Spinal cord (tissue), 10 donors: ENCODE results near the gene AIG1. TPM values are rescaled to one million over a fixed set of nuclear protein-coding genes. Genes with fewer than 3 reads are reported as not detected.

Experiments
- DNase-seq, 6 donors: peaks; one replicate each; pipeline versions ENCODE4 v3.0.0 to v3.0.0-alpha.2; 2013 to 2015; ENCODE audit warnings: low spot score in 6 of 6, low read depth in 4 of 6
- H3K27ac ChIP-seq: one replicate; pipeline ENCODE4 v1.5.1; 2013; ENCODE audit warnings: low read depth, low read length, control low read depth
- H3K27me3 ChIP-seq: one replicate; pipeline ENCODE4 v1.6.1; 2013; ENCODE audit warnings: low read length; ENCODE audit not compliant: control insufficient read depth, insufficient read depth
- H3K36me3 ChIP-seq: one replicate; pipeline ENCODE4 v1.6.1; 2013; ENCODE audit warnings: low read length; ENCODE audit not compliant: control insufficient read depth, insufficient read depth
- H3K4me1 ChIP-seq: one replicate; pipeline ENCODE4 v1.6.1; 2013; ENCODE audit warnings: low read length; ENCODE audit not compliant: control insufficient read depth, insufficient read depth
- H3K4me3 ChIP-seq: one replicate; pipeline ENCODE4 v1.5.1; 2013; ENCODE audit warnings: low read depth, low read length, control low read depth
- H3K9me3 ChIP-seq: one replicate; pipeline ENCODE4 v1.6.1; 2013; ENCODE audit warnings: low read length; ENCODE audit not compliant: control insufficient read depth, insufficient read depth
- WGBS: methylation state at CpG from one replicate; pipeline ENCODE4 v1.1.5; 2013; ENCODE audit warnings: missing lambda C conversion rate; ENCODE audit not compliant: insufficient coverage; 5-methylcytosine and 5-hydroxymethylcytosine counted together
- polyA plus RNA-seq, 2 donors: library from polyadenylated mRNA; unstranded; fragments of 120-200 nt; gene quantifications; one replicate each; pipeline ENCODE4 v1.2.1, GENCODE V29; 2013; ENCODE audit not compliant: insufficient read length in 2 of 2
- total RNA-seq, 2 donors: library from RNA; depleted of rRNA in 1 of 2; stranded (reverse); fragments of 120-200 nt in 1 of 2; fragments of >200 nt in 1 of 2; gene quantifications; one replicate each; pipeline versions ENCODE4 v1.2.3 to v1.2.4, GENCODE V29; 2013 to 2014
- donor health status: healthy.

The AIG1 gene
- total and polyA plus RNA-seq, 4 donors, result 56.5 to 72.6 (median 70.3) TPM

- Histone ChIP-seq H3K9me3 (no peaks in the 10 kb centered on the region), H3K27ac (no peak overlapping the region), H3K27me3 (no peaks in the 10 kb centered on the region), H3K36me3 (no peaks in the 10 kb centered on the region), H3K4me3 (no peak overlapping the region), H3K4me1 (peaks cover 3% of the 10 kb centered on the region)
- 72% methylated on average over 10 of the region's 10 CpGs for WGBS
- DNase-seq, result no peak
These were observed 134.7 kb downstream of the AIG1 start for GRCh38 chr6:143195349-143195845.

- H3K36me3 ChIP-seq, result no peaks in the 10 kb centered on the region
- no peaks in the 10 kb centered on the region for H3K27me3 ChIP-seq
- 20% methylated on average over 2 of the region's 5 CpGs for WGBS
- no peak overlapping the region for H3K4me3 ChIP-seq
- peak in 3 of 6 donors; percentile 23 to 77 (median 48) for DNase-seq
- no peaks in the 10 kb centered on the region for H3K9me3 ChIP-seq
- H3K27ac ChIP-seq, result no peak overlapping the region
- peaks cover 3% of the 10 kb centered on the region for H3K4me1 ChIP-seq
These were observed 136.0 kb downstream of the AIG1 start for GRCh38 chr6:143196525-143197225.

GRCh38 chr6:143197377-143197776, 136.7 kb downstream of the AIG1 start:
- no peaks in the 10 kb centered on the region for H3K27me3 ChIP-seq
- H3K27ac ChIP-seq, result no peak overlapping the region
- peaks cover 3% of the 10 kb centered on the region for H3K4me1 ChIP-seq
- H3K36me3 ChIP-seq, result no peaks in the 10 kb centered on the region
- no peak overlapping the region for H3K4me3 ChIP-seq
- no peak for DNase-seq
- no peaks in the 10 kb centered on the region for H3K9me3 ChIP-seq

GRCh38 chr6:143198312-143198711, 137.6 kb downstream of the AIG1 start:
- Histone ChIP-seq H3K27ac (no peak overlapping the region), H3K27me3 (no peaks in the 10 kb centered on the region), H3K4me3 (no peak overlapping the region), H3K4me1 (peaks cover 3% of the 10 kb centered on the region), H3K9me3 (no peaks in the 10 kb centered on the region), H3K36me3 (no peaks in the 10 kb centered on the region)
- WGBS, result no CpG with 5 or more reads among the region's 5 CpGs
- no peak for DNase-seq

- no peak for DNase-seq
These were observed 138.6 kb downstream of the AIG1 start for GRCh38 chr6:143199291-143199690.

GRCh38 chr6:143200167-143200770, 139.6 kb downstream of the AIG1 start:
- no peak overlapping the region for H3K27ac ChIP-seq
- no peak for DNase-seq
- H3K4me3 ChIP-seq, result no peak overlapping the region
- H3K4me1 ChIP-seq, result peaks cover 3% of the 10 kb centered on the region
- H3K9me3 ChIP-seq, result no peaks in the 10 kb centered on the region
- no peaks in the 10 kb centered on the region for H3K36me3 ChIP-seq
- 98% methylated on average over 6 of the region's 6 CpGs for WGBS
- no peaks in the 10 kb centered on the region for H3K27me3 ChIP-seq

More at GRCh38 chr6:143199291-143199690, 138.6 kb downstream of the AIG1 start:
- no CpG with 5 or more reads among the region's 1 CpG for WGBS
- Histone ChIP-seq H3K36me3 (no peaks in the 10 kb centered on the region), H3K27me3 (no peaks in the 10 kb centered on the region), H3K4me3 (no peak overlapping the region), H3K27ac (no peak overlapping the region), H3K4me1 (peaks cover 3% of the 10 kb centered on the region), H3K9me3 (no peaks in the 10 kb centered on the region)

- DNase-seq, result no peak
- Histone ChIP-seq H3K27me3 (no peaks in the 10 kb centered on the region), H3K36me3 (no peaks in the 10 kb centered on the region), H3K27ac (no peak overlapping the region), H3K4me3 (no peak overlapping the region), H3K9me3 (no peaks in the 10 kb centered on the region), H3K4me1 (no peaks in the 10 kb centered on the region)
These were observed 143.4 kb downstream of the AIG1 start for GRCh38 chr6:143204045-143204444.

- Histone ChIP-seq H3K36me3 (no peaks in the 10 kb centered on the region), H3K27me3 (no peaks in the 10 kb centered on the region), H3K4me3 (no peak overlapping the region), H3K4me1 (no peaks in the 10 kb centered on the region), H3K27ac (no peak overlapping the region), H3K9me3 (peaks cover 1% of the 10 kb centered on the region)
- no peak for DNase-seq
- WGBS, result 100% methylated on average over 1 of the region's 1 CpG
These were observed 144.4 kb downstream of the AIG1 start for GRCh38 chr6:143205131-143205535.

GRCh38 chr6:143205585-143205984, 144.9 kb downstream of the AIG1 start:
- Histone ChIP-seq H3K4me3 (no peak overlapping the region), H3K9me3 (peaks cover 1% of the 10 kb centered on the region), H3K27ac (no peak overlapping the region), H3K27me3 (no peaks in the 10 kb centered on the region), H3K4me1 (no peaks in the 10 kb centered on the region), H3K36me3 (no peaks in the 10 kb centered on the region)
- no CpG with 5 or more reads among the region's 2 CpGs for WGBS
- no peak for DNase-seq

- WGBS, result 75% methylated on average over 2 of the region's 2 CpGs
- Histone ChIP-seq H3K27me3 (no peaks in the 10 kb centered on the region), H3K36me3 (no peaks in the 10 kb centered on the region), H3K9me3 (peaks cover 1% of the 10 kb centered on the region), H3K27ac (no peak overlapping the region), H3K4me1 (no peaks in the 10 kb centered on the region), H3K4me3 (no peak overlapping the region)
- no peak for DNase-seq
These were observed 145.3 kb downstream of the AIG1 start for GRCh38 chr6:143205991-143206390.
